Thyroid gland (tissue), 4 donors: Measurements from ENCODE around the gene DDRGK1. TPM values are rescaled to one million over a fixed set of nuclear protein-coding genes. Genes with fewer than 3 reads are reported as not detected.

Source experiments
- DNase-seq, 2 donors: peaks; one replicate each; pipeline ENCODE4 v3.0.0-alpha.2; 2019
- H3K27ac ChIP-seq, 3 donors: fragments of 200-600 bp; sonication (generic); 1 replicate in 2 of 3; 2 replicates in 1 of 3; pipeline ENCODE4 v1.5.1; 2016 to 2019; ENCODE audit warnings: mild to moderate bottlenecking in 1 of 3, moderate library complexity in 1 of 3
- H3K27me3 ChIP-seq: fragments of 200-600 bp; sonication (generic); one replicate; pipeline ENCODE4 v1.5.1; 2019
- H3K36me3 ChIP-seq, 2 donors: fragments of 200-600 bp; sonication (generic); one replicate each; pipeline ENCODE4 v1.5.1; 2016 to 2019
- H3K4me1 ChIP-seq, 2 donors: fragments of 200-600 bp; sonication (generic); one replicate each; pipeline ENCODE4 v1.5.1; 2017 to 2019
- H3K4me3 ChIP-seq, 3 donors: fragments of 200-600 bp; sonication (generic); replicated peaks in 1 of 3; 1 replicate in 2 of 3; 2 replicates in 1 of 3; pipeline ENCODE4 v1.5.1; 2016; ENCODE audit warnings: mild to moderate bottlenecking in 1 of 3
- H3K9me3 ChIP-seq: fragments of 200-600 bp; sonication (generic); one replicate; pipeline ENCODE4 v1.5.1; 2017
- CTCF ChIP-seq, 6 experiments: fragments of 200-600 bp in 3 of 6; fragments of 450-650 bp in 3 of 6; sonication (generic) in 3 of 6; IDR thresholded peaks; one replicate each; pipeline ENCODE4 v1.5.1; 2016 to 2019; ENCODE audit warnings: antibody characterized with exemption in 6 of 6, mild to moderate bottlenecking in 2 of 6, inconsistent platforms in 1 of 6, moderate library complexity in 1 of 6
- POLR2A ChIP-seq, 2 donors: fragments of 450-650 bp; IDR thresholded peaks; one replicate each; pipeline ENCODE4 v1.6.1; 2017; ENCODE audit warnings: antibody characterized with exemption in 2 of 2, mild to moderate bottlenecking in 2 of 2, moderate library complexity in 1 of 2
- WGBS, 2 donors: methylation state at CpG; one replicate each; pipeline ENCODE4 v1.1.5; 2017; 5-methylcytosine and 5-hydroxymethylcytosine counted together
- intact Hi-C: fragments of 100-400 bp; cut with DNase I; formaldehyde crosslinking; loops from one replicate; pipeline ENCODE4 v1.15.1; 2023
- total RNA-seq, 4 donors: library from RNA; depleted of rRNA; stranded (reverse); fragments of >200 nt; gene quantifications; one replicate each; pipeline ENCODE4 v1.2.3, GENCODE V29; 2016

The DDRGK1 gene
- total RNA-seq, 4 donors from 2014 or later: 95.5 to 136 (median 126) TPM

DNA sequence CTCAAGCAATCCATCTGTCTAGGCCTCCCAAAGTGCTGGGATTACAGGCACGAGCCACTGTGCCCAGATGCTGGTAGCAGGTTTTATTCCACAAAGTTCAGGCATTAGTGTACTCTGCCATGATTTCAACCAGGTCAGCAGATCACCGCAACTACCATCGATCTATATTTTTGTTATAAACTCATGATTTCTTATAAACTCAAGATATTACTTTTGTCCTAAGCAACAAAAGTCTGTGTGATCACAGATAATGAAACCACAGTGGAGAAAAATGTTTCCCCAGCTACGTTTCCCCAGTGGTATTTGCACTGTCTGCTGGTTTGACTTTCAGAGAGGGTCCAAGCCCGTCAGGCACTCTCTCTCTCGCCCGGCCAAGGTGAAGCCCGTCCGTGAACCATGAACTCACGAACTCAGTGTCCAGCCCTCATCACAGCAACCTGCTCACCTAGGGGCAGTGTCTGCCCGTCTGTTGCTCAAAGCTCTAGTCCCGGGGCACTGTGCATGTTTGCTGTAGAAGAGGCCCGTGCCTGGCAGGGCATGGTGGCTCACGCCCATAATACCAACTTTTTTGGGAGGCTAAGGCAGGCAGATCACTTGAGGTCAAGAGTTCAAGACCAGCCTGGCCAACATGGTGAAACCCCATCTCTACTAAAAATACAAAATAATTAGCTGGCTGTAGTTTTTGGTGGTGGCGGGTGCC is 27.6 kb upstream of the DDRGK1 start:
- no peak overlapping the region for H3K4me3 ChIP-seq
- intact Hi-C loops: no loop called here
- no peaks in the 10 kb centered on the region for H3K9me3 ChIP-seq
- peaks cover 13 to 29% of the 10 kb centered on the region in 2 donors for H3K36me3 ChIP-seq
- no peak for TF ChIP-seq CTCF (IDR thresholded peaks at IDR 0.05)
- no peak for TF ChIP-seq POLR2A (IDR thresholded peaks at IDR 0.05)
- no peak overlapping the region for H3K27ac ChIP-seq
- H3K4me1 ChIP-seq: peaks cover 0 to 15% of the 10 kb centered on the region in 2 donors
- WGBS, 2 donors: 93 to 97% methylated on average over 15 of the region's 15 CpGs
- H3K27me3 ChIP-seq: no peaks in the 10 kb centered on the region
- DNase-seq: no peak

- H3K9me3 ChIP-seq: no peaks in the 10 kb centered on the region
- intact Hi-C loops: no loop called here
- H3K4me1 ChIP-seq: peaks cover 0 to 7% of the 10 kb centered on the region in 2 donors
- WGBS, 2 donors: 94 to 98% methylated on average over 14 to 21 of the region's 21 CpGs
- H3K27me3 ChIP-seq: no peaks in the 10 kb centered on the region
- H3K4me3 ChIP-seq: no peak overlapping the region
- DNase-seq: no peak
- peaks cover 13 to 31% of the 10 kb centered on the region in 2 donors for H3K36me3 ChIP-seq
- TF ChIP-seq CTCF (IDR thresholded peaks at IDR 0.05) (no peak), POLR2A (IDR thresholded peaks at IDR 0.05) (no peak)
- H3K27ac ChIP-seq: no peak overlapping the region
Observed at GRCh38 chr20:3231116-3231515, 26.6 kb upstream of the DDRGK1 start.

DNA sequence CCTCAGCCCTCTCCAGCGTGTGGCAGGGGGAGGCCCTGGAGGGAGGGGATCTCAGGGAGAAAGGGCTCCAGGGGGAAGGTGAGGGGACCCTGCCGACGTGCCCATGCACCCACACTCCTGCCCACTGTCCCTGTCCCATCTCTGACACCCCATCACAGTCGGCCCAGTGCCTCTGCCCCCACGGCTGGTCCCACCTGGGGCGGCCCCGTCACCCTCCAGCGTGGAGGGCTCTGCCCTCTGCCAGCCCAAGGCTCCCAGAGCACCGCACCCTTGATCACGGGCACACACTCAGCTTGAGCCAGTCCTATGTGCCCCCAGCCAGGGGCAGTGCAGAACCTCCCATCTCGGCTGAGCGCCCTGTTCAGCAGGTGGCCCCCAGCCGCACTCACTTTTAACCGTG is 25.3 kb upstream of the DDRGK1 start:
- Histone ChIP-seq H3K27me3 (no peaks in the 10 kb centered on the region), H3K27ac (no peak overlapping the region), H3K4me1 (peaks cover 0 to 6% of the 10 kb centered on the region in 2 donors), H3K36me3 (peaks cover 13 to 31% of the 10 kb centered on the region in 2 donors), H3K9me3 (no peaks in the 10 kb centered on the region), H3K4me3 (no peak overlapping the region)
- no peak for TF ChIP-seq CTCF (IDR thresholded peaks at IDR 0.05)
- TF ChIP-seq POLR2A (IDR thresholded peaks at IDR 0.05): no peak
- no peak for DNase-seq
- intact Hi-C loops: no loop called here
- 89 to 95% methylated on average over 8 to 14 of the region's 14 CpGs for WGBS, 2 donors

DNA sequence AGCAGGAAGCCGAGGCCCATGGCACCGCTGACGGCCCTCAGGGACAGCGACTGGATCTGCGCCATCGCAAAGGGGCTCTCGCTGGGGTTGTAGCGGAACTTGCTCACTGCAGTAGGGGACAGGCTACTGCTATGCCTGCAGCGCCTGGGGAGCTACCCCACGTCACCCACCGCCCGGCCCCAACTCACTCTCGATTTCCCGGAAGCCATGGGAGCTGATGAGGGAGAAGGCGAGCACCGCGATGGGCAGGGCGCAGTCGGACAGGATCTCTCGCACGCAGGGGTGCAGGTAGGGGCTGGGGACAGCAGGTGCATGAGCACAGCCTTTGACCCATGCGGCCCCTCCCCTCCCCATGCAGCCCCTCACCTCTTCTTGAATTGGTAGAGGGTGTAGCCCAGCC is 24.7 kb upstream of the DDRGK1 start:
- intact Hi-C loops: no loop called here
- Histone ChIP-seq H3K27ac (no peak overlapping the region), H3K27me3 (no peaks in the 10 kb centered on the region), H3K4me1 (peaks cover 2 to 12% of the 10 kb centered on the region in 2 donors), H3K36me3 (peaks cover 13 to 31% of the 10 kb centered on the region in 2 donors), H3K4me3 (no peak overlapping the region), H3K9me3 (no peaks in the 10 kb centered on the region)
- WGBS, 2 donors: 93 to 96% methylated on average over 15 to 18 of the region's 22 CpGs
- TF ChIP-seq POLR2A (IDR thresholded peaks at IDR 0.05) (no peak), CTCF (IDR thresholded peaks at IDR 0.05) (no peak)
- no peak for DNase-seq

- no peaks in the 10 kb centered on the region for H3K9me3 ChIP-seq
- no peak for DNase-seq
- TF ChIP-seq CTCF (IDR thresholded peaks at IDR 0.05) (no peak), POLR2A (IDR thresholded peaks at IDR 0.05) (no peak)
- no peaks in the 10 kb centered on the region for H3K27me3 ChIP-seq
- intact Hi-C loops: no loop called here
- no peak overlapping the region for H3K27ac ChIP-seq
- 89 to 94% methylated on average over 11 of the region's 11 CpGs for WGBS, 2 donors
- H3K36me3 ChIP-seq: peaks cover 10 to 31% of the 10 kb centered on the region in 2 donors
- no peak overlapping the region for H3K4me3 ChIP-seq
- H3K4me1 ChIP-seq: peaks cover 6 to 17% of the 10 kb centered on the region in 2 donors
Observed at GRCh38 chr20:3228750-3229032, 24.2 kb upstream of the DDRGK1 start.
